ENCODE results near the gene CMTM4.

DNA sequence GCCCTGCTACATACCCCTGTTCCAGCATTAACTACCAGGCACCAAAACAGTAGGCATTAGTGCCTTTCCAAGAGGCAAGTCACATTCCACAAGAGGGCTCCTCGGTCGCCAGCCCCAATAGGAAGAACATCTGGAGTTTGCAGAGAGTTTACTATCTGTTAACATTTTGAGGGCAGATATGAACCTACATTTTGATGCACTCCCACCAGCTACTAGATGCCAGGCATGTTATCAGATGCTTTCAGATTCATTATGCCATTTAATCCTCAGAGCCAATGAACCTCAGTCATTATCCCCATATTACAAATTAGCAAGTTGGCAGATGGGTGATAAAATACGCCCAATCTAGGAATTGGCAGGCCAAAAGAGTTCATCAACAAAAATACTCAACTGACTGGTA, 121.5 kb downstream of the CMTM4 start:
- TF ChIP-seq, protein P1, sequence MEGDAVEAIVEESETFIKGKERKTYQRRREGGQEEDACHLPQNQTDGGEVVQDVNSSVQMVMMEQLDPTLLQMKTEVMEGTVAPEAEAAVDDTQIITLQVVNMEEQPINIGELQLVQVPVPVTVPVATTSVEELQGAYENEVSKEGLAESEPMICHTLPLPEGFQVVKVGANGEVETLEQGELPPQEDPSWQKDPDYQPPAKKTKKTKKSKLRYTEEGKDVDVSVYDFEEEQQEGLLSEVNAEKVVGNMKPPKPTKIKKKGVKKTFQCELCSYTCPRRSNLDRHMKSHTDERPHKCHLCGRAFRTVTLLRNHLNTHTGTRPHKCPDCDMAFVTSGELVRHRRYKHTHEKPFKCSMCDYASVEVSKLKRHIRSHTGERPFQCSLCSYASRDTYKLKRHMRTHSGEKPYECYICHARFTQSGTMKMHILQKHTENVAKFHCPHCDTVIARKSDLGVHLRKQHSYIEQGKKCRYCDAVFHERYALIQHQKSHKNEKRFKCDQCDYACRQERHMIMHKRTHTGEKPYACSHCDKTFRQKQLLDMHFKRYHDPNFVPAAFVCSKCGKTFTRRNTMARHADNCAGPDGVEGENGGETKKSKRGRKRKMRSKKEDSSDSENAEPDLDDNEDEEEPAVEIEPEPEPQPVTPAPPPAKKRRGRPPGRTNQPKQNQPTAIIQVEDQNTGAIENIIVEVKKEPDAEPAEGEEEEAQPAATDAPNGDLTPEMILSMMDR (optimal IDR thresholded peaks at IDR 0.05 in 1 of 3, IDR thresholded peaks at IDR 0.05 in 1 of 3, conservative IDR thresholded peaks at IDR 0.05 in 1 of 3; ENCODE audit: extremely low read depth in 1 of 3, insufficient read depth in 2 of 3, low read length in 3 of 3) = no peak
- TF ChIP-seq EZH2 (IDR thresholded peaks at IDR 0.05; ENCODE audit: low read length) = no peak
